GM12865 (cell line): ENCODE results near the gene GRM4.

Source experiments
- DNase-seq: peaks from one replicate; pipeline ENCODE4 v3.0.0; 2010; ENCODE audit warnings: low read depth
- H3K4me3 ChIP-seq: 2 replicates; pipeline ENCODE4 v1.5.1; 2011; ENCODE audit warnings: mild to moderate bottlenecking, low read depth, low read length, control low read depth
- TF ChIP-seq, protein P1 (sequence below): IDR thresholded peaks from 2 replicates; pipeline ENCODE4 v1.5.1; 2011; ENCODE audit warnings: low read length, control low read depth, low read depth, inconsistent platforms; ENCODE audit not compliant: insufficient read depth; ENCODE audit errors: missing control alignments

GRM4 gene

DNA sequence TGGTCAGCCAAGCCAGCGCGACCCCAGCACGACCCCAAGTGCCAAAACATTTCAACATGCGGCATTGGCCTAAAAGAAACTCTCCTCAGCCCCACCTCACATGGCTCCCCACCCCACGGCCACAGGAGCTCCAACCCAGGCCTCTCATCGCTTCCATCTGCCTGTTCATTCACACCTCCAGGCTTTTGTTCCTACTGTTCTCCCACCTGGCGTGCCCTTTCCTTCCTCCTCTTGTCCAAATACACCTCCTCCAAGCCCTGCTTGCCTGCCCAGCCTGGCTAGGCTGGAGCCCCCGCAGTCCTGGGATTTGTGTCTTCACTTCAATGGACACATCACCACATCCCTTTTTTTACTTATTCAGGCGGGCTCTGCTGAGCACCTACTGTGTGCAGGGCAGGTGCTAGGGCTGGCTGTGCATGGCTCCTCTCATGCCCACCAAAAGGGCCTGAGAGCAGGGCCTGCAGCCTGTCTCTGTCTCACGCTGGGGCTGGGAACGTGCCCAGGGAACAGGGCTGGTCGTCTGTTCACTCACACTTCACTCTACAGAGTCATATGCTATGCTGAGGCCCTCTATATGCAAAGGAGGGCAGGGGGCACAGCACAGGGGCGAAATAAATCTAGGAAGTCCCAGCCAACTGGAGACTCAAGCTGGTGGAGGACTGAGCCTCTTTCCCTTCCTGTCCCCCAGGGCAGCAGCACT, 61.1 kb downstream of the GRM4 start:
- no peak overlapping the region for H3K4me3 ChIP-seq
- no peak for DNase-seq
- TF ChIP-seq, protein P1, sequence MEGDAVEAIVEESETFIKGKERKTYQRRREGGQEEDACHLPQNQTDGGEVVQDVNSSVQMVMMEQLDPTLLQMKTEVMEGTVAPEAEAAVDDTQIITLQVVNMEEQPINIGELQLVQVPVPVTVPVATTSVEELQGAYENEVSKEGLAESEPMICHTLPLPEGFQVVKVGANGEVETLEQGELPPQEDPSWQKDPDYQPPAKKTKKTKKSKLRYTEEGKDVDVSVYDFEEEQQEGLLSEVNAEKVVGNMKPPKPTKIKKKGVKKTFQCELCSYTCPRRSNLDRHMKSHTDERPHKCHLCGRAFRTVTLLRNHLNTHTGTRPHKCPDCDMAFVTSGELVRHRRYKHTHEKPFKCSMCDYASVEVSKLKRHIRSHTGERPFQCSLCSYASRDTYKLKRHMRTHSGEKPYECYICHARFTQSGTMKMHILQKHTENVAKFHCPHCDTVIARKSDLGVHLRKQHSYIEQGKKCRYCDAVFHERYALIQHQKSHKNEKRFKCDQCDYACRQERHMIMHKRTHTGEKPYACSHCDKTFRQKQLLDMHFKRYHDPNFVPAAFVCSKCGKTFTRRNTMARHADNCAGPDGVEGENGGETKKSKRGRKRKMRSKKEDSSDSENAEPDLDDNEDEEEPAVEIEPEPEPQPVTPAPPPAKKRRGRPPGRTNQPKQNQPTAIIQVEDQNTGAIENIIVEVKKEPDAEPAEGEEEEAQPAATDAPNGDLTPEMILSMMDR = no peak

- TF ChIP-seq, protein P1 = no peak
- H3K4me3 ChIP-seq = no peak overlapping the region
- no peak for DNase-seq
Measured at GRCh38 chr6:34082864-34083626, 62.8 kb downstream of the GRM4 start.

- DNase-seq = no peak
- TF ChIP-seq, protein P1 = no peak
- H3K4me3 ChIP-seq = no peak overlapping the region
Measured at GRCh38 chr6:34082348-34082747, 63.5 kb downstream of the GRM4 start.

GRCh38 chr6:34080357-34080756, 65.5 kb downstream of the GRM4 start:
- TF ChIP-seq, protein P1 = no peak
- no peak for DNase-seq
- no peak overlapping the region for H3K4me3 ChIP-seq

- DNase-seq = no peak
- TF ChIP-seq, protein P1 = no peak
Measured at GRCh38 chr6:34079899-34080298, 66.0 kb downstream of the GRM4 start.

GRCh38 chr6:34075906-34076305, 70.0 kb downstream of the GRM4 start:
- DNase-seq = no peak
- TF ChIP-seq, protein P1 = no peak
- no peak overlapping the region for H3K4me3 ChIP-seq

More at GRCh38 chr6:34079899-34080298, 66.0 kb downstream of the GRM4 start:
- H3K4me3 ChIP-seq = no peak overlapping the region
